Nephron progenitor cell (in vitro differentiated cells): ENCODE results near the gene PIGW.

ENCODE experiments used
- DNase-seq: peaks from one replicate; pipeline ENCODE4 v3.0.0; 2021
- H3K27ac Mint-ChIP-seq: 2 replicates; pipeline ENCODE4 v1.8.0; 2021; ENCODE audit warnings: mild to moderate bottlenecking, moderate library complexity, mixed read lengths
- H3K27me3 Mint-ChIP-seq: 2 replicates; pipeline ENCODE4 v1.8.0; 2021; ENCODE audit warnings: mild to moderate bottlenecking, low read depth, mixed read lengths; ENCODE audit not compliant: poor library complexity
- H3K36me3 Mint-ChIP-seq: 2 replicates; pipeline ENCODE4 v1.8.0; 2021; ENCODE audit warnings: low read depth, mixed read lengths
- H3K4me1 Mint-ChIP-seq: 2 replicates; pipeline ENCODE4 v1.8.0; 2021; ENCODE audit warnings: mixed read lengths
- H3K4me3 Mint-ChIP-seq: 2 replicates; pipeline ENCODE4 v1.8.0; 2021; ENCODE audit warnings: mild to moderate bottlenecking, moderate library complexity, mixed read lengths
- H3K9me3 Mint-ChIP-seq: 2 replicates; pipeline ENCODE4 v1.8.0; 2021; ENCODE audit warnings: mild to moderate bottlenecking, moderate library complexity, mixed read lengths
- TF ChIP-seq, protein P1 (sequence below): fragments of 200-600 bp; sonication (generic); IDR thresholded peaks from 2 replicates; pipeline ENCODE4 v1.5.0; 2021; ENCODE audit warnings: antibody characterized with exemption

The PIGW gene

DNA sequence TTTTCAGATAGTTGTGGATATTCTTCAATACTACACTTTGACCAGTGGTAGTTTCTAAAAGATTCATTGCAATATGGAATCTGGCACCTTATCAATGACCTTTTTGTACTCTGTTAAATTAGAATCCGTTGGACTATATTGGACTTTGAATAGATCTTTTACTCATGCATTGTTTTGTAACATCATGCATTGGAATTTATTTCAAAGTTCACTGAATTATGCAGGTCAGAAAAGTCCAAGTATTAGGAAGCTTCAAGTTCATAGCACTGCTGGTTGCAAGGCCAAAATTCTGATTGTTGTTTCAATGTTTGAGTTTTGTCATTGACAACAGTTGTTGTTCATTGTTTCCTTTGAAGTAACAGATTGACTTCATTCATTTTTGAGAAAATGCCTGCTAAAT, 49.0 kb downstream of the PIGW start:
- no peaks in the 10 kb centered on the region for H3K4me1 Mint-ChIP-seq
- H3K36me3 Mint-ChIP-seq, result peaks cover 54% of the 10 kb centered on the region
- H3K27me3 Mint-ChIP-seq, result no peaks in the 10 kb centered on the region
- no peak overlapping the region for H3K4me3 Mint-ChIP-seq
- no peak for DNase-seq
- no peak overlapping the region for H3K27ac Mint-ChIP-seq
- no peaks in the 10 kb centered on the region for H3K9me3 Mint-ChIP-seq
- TF ChIP-seq, protein P1, sequence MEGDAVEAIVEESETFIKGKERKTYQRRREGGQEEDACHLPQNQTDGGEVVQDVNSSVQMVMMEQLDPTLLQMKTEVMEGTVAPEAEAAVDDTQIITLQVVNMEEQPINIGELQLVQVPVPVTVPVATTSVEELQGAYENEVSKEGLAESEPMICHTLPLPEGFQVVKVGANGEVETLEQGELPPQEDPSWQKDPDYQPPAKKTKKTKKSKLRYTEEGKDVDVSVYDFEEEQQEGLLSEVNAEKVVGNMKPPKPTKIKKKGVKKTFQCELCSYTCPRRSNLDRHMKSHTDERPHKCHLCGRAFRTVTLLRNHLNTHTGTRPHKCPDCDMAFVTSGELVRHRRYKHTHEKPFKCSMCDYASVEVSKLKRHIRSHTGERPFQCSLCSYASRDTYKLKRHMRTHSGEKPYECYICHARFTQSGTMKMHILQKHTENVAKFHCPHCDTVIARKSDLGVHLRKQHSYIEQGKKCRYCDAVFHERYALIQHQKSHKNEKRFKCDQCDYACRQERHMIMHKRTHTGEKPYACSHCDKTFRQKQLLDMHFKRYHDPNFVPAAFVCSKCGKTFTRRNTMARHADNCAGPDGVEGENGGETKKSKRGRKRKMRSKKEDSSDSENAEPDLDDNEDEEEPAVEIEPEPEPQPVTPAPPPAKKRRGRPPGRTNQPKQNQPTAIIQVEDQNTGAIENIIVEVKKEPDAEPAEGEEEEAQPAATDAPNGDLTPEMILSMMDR, result no peak

DNA sequence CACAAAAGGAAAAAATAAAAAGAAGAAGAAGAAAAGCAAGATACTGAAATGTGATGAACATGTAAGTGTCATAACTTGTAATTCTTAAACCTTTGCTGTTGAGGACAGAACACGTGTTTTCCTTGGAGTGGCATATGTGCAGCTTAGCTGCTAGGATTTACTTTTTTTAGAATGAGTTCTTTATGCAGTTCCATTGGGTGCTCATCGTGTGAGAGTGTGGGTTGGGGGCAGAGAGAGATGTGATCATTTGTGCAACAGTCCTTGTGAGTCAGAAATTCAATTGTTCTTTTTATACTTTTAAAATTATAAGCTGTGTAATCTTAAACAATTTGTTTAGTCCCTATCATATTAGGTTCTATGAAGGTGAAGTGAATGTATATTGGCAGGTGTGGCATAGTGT, 51.4 kb downstream of the PIGW start:
- Mint-ChIP-seq H3K4me3 (no peak overlapping the region), H3K27ac (no peak overlapping the region), H3K27me3 (no peaks in the 10 kb centered on the region), H3K36me3 (peaks cover 38% of the 10 kb centered on the region), H3K9me3 (no peaks in the 10 kb centered on the region), H3K4me1 (peaks cover 6% of the 10 kb centered on the region)
- DNase-seq, result no peak
- TF ChIP-seq, protein P1, result no peak
